Osteoblast (primary cell): ENCODE results near the gene CTU2. TPM values are rescaled to one million over a fixed set of nuclear protein-coding genes. Genes with fewer than 3 reads are reported as not detected.

Experiments used
- DNase-seq: peaks from one replicate; pipeline ENCODE4 v3.0.0; 2011; ENCODE audit warnings: low spot score, mixed read lengths; ENCODE audit not compliant: insufficient read length; ENCODE audit errors: missing footprints
- H2AFZ ChIP-seq: 2 replicates; pipeline ENCODE4 v1.6.0; 2011; ENCODE audit warnings: mild to moderate bottlenecking, low read length
- H3K27ac ChIP-seq: 2 replicates; pipeline ENCODE4 v1.5.1; 2011; ENCODE audit warnings: mild to moderate bottlenecking, low read depth, low read length, moderate library complexity
- H3K27me3 ChIP-seq: 2 replicates; pipeline ENCODE4 v1.6.0; 2012; ENCODE audit warnings: mild to moderate bottlenecking, control low read depth, inconsistent platforms, low read length, moderate library complexity; ENCODE audit not compliant: insufficient read depth
- H3K36me3 ChIP-seq: 2 replicates; pipeline ENCODE4 v1.5.1; 2011; ENCODE audit warnings: mild to moderate bottlenecking, low read length, control low read depth, moderate library complexity; ENCODE audit not compliant: insufficient read depth
- H3K4me1 ChIP-seq: 2 replicates; pipeline ENCODE4 v1.5.1; 2011; ENCODE audit warnings: mild to moderate bottlenecking, low read length, control low read depth, moderate library complexity; ENCODE audit not compliant: insufficient read depth
- H3K4me2 ChIP-seq: 2 replicates; pipeline ENCODE4 v1.6.0; 2011; ENCODE audit warnings: mild to moderate bottlenecking, low read length; ENCODE audit not compliant: insufficient read depth
- H3K4me3 ChIP-seq: fragments of 200-600 bp; sonication (generic); 3 replicates; pipeline ENCODE4 v1.5.1; 2012; ENCODE audit warnings: mild to moderate bottlenecking, low read length, inconsistent platforms; ENCODE audit not compliant: insufficient read depth
- H3K79me2 ChIP-seq: 2 replicates; pipeline ENCODE4 v1.6.0; 2012; ENCODE audit warnings: mild to moderate bottlenecking, low read length, control low read depth, inconsistent platforms; ENCODE audit not compliant: insufficient read depth
- H3K9me3 ChIP-seq: 2 replicates; pipeline ENCODE4 v1.5.1; 2011; ENCODE audit warnings: low read depth, low read length, control low read depth
- H4K20me1 ChIP-seq: 2 replicates; pipeline ENCODE4 v1.6.0; 2012; ENCODE audit warnings: mild to moderate bottlenecking, low read length, control low read depth; ENCODE audit not compliant: insufficient read depth
- total RNA-seq: library from RNA; depleted of rRNA; stranded (reverse); fragments of >200 nt; gene quantifications from 2 replicates; pipeline ENCODE4 v1.2.3, GENCODE V29; 2012
- TF ChIP-seq, protein P1 (sequence below): IDR thresholded peaks from 2 replicates; pipeline ENCODE4 v1.5.1; 2011; ENCODE audit warnings: mild to moderate bottlenecking, low read depth, low read length, moderate library complexity; ENCODE audit errors: extremely low read depth

Gene CTU2
- total RNA-seq, 1 donor: 14.8 TPM

DNA sequence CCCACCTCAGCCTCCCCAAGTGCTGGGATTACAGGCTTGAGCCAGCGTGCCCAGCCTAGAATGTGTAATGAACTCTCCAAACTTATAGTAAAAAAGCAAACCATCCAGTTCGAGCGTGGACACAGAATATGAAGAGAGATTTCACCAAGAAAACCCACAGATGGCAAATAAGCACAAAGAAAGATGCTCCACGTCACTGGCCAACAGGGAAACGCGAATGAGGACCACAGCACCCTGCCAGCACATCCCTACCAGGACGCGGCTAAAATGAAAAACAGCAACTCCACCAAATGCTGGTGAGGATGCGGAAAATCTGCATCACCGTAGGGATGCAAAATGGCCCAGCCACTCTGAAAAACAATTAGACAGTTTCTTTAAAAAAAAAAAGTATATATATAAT, 44.8 kb upstream of the CTU2 start:
- Histone ChIP-seq H3K79me2 (peaks cover 46% of the 10 kb centered on the region), H3K4me3 (no peak overlapping the region), H3K27me3 (no peaks in the 10 kb centered on the region), H3K36me3 (no peaks in the 10 kb centered on the region), H3K4me1 (peaks cover 3% of the 10 kb centered on the region), H3K9me3 (no peaks in the 10 kb centered on the region), H2AFZ (no peak overlapping the region), H4K20me1 (peaks cover 8% of the 10 kb centered on the region), H3K4me2 (no peak overlapping the region), H3K27ac (no peak overlapping the region)
- DNase-seq: peak; percentile 60
- TF ChIP-seq, protein P1, sequence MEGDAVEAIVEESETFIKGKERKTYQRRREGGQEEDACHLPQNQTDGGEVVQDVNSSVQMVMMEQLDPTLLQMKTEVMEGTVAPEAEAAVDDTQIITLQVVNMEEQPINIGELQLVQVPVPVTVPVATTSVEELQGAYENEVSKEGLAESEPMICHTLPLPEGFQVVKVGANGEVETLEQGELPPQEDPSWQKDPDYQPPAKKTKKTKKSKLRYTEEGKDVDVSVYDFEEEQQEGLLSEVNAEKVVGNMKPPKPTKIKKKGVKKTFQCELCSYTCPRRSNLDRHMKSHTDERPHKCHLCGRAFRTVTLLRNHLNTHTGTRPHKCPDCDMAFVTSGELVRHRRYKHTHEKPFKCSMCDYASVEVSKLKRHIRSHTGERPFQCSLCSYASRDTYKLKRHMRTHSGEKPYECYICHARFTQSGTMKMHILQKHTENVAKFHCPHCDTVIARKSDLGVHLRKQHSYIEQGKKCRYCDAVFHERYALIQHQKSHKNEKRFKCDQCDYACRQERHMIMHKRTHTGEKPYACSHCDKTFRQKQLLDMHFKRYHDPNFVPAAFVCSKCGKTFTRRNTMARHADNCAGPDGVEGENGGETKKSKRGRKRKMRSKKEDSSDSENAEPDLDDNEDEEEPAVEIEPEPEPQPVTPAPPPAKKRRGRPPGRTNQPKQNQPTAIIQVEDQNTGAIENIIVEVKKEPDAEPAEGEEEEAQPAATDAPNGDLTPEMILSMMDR: no peak

DNA sequence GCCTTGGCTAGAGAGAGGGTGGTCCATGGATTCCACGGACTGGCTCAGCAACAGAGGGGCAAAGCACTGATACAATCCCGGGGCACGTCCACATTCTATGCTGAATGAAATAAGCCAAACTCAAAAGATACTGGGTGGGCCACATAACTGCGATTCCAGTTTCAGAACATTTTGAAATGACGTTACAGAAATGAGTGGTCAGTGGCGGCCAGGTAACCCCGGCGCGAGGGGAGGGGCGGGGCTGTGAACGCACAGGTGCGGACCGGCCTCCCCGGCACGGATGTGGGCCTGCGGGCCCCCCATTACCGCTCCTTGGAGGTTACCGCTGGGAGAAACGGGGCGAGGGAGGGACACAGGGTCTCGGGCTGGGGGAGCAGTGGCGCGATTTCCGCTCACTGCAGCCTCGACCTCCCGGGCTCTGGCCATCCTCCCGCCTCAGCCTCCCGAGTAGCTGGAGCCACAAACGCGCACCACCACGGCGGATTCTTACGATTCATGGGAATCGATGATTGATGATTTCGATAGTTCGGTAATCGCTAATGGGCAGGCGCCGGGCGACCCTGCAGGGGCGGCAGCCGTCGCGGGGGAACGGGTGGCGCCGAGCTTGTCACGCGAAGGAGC, 44.0 kb upstream of the CTU2 start:
- no peaks in the 10 kb centered on the region for H3K36me3 ChIP-seq
- H3K79me2 ChIP-seq: peaks cover 43% of the 10 kb centered on the region
- peaks cover 8% of the 10 kb centered on the region for H4K20me1 ChIP-seq
- H3K27me3 ChIP-seq: no peaks in the 10 kb centered on the region
- H3K9me3 ChIP-seq: no peaks in the 10 kb centered on the region
- H3K4me1 ChIP-seq: peaks cover 3% of the 10 kb centered on the region
- DNase-seq: peak; percentile 82
- H3K27ac ChIP-seq: peak overlapping the region; percentile 83
- TF ChIP-seq, protein P1: no peak
- peak overlapping the region; percentile 87 for H3K4me2 ChIP-seq
- H3K4me3 ChIP-seq: peak overlapping the region; percentile 91
- H2AFZ ChIP-seq: peak overlapping the region; percentile 90

DNA sequence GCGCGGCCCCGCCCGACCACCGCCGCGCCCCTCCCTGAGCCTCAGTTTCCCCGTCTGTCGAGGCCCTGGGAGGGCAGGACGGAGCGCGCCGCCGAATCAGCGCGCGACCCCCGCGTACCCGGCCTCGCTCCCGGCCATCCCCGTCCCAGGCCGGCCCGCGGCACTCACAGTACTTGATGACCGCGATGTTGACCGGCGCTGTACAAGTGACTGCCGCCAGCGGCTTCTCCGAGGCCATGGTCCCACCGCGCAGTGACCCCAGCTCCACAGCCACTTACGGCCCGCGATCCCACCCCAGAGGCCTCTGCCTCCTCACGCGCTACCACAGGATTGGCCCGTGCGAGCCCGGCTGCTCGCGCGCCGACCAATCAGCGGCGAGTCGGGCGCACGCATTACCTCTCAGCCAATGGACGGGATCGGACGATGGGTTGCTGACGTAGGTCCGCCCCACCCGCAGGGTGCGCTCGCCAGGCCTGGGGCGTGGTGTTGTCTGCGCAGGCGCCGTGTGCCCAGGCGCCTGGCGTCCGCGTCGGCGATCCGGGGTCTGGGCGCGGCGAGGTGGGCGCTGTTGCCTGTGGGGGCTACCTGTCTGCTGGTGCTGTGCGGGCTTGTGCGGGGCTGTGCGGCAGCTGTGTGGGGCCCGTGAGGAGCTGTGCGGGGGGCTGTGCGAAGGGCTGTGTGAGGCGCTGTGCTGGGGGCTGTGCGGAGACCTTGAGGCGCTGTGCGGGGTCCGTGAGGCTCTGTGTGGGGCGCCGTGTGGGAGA, 43.3 kb upstream of the CTU2 start, which contains the start of gene MVD:
Gene MVD, minus strand, starts transcription at position 249 of the 764 bp plus-strand sequence. Its CDS starts 11 bp downstream, at position 238.
- TF ChIP-seq, protein P1: no peak
- H3K79me2 ChIP-seq: peaks cover 43% of the 10 kb centered on the region
- H3K4me3 ChIP-seq: peak within 1 kb of the TSS; percentile 91
- H3K27me3 ChIP-seq: no peaks in the 10 kb centered on the region
- peak within 1 kb of the TSS; percentile 83 for H3K27ac ChIP-seq
- H3K9me3 ChIP-seq: no peaks in the 10 kb centered on the region
- DNase-seq: peak; percentile 100
- H3K4me2 ChIP-seq: peak within 1 kb of the TSS; percentile 87
- H3K4me1 ChIP-seq: peaks cover 3% of the 10 kb centered on the region
- no peaks in the 10 kb centered on the region for H3K36me3 ChIP-seq
- H2AFZ ChIP-seq: peak within 1 kb of the TSS; percentile 95
- peaks cover 8% of the 10 kb centered on the region for H4K20me1 ChIP-seq

DNA sequence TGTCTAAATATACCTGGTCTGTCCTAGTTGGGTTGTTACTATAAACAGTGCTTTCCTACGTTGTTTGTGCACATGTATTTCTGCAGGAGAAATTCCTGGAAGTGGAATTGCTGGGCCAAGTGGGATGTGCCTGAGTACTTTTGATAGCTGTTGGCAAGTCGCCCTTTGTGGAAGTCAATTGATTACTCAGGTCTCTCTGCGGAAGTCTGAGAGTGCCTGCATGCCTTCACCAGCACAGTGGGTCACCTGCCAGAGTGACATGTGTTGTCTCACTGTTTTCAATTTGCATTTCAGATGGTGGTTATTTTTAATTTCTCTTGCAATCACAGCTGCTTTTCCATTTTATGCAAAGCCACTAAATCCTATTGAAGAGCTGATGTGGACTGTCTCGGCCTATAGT, 41.2 kb upstream of the CTU2 start:
- H2AFZ ChIP-seq: no peak overlapping the region
- no peaks in the 10 kb centered on the region for H4K20me1 ChIP-seq
- TF ChIP-seq, protein P1: no peak
- H3K79me2 ChIP-seq: peaks cover 29% of the 10 kb centered on the region
- H3K4me2 ChIP-seq: no peak overlapping the region
- H3K9me3 ChIP-seq: no peaks in the 10 kb centered on the region
- no peak overlapping the region for H3K27ac ChIP-seq
- H3K4me1 ChIP-seq: peaks cover 9% of the 10 kb centered on the region
- H3K27me3 ChIP-seq: no peaks in the 10 kb centered on the region
- no peak overlapping the region for H3K4me3 ChIP-seq
- DNase-seq: peak; percentile 65
- H3K36me3 ChIP-seq: no peaks in the 10 kb centered on the region
